HepG2 (cell line): ENCODE measurements around the gene ITLN2. TPM values are rescaled to one million over a fixed set of nuclear protein-coding genes. Genes with fewer than 3 reads are reported as not detected.

Experiments
- ATAC-seq: fragments of 200-7000 bp; cut with Tn5 transposase; 3 replicates; pipeline ENCODE4 v1.9.1; 2020; ENCODE audit warnings: mild to moderate bottlenecking, moderate library complexity
- BruUV-seq: library from RNA; stranded (reverse); fragments of 400-500 nt; replicated peaks from 2 replicates; lab custom pipeline; 2021; lab: Mats Ljungman, UMichigan
- CTCF ChIA-PET: fragments of 300-600 bp; formaldehyde crosslinking; extraction: SDS; loops from one replicate; lab custom pipeline; 2021; ENCODE audit warnings: low total read pairs, inconsistent platforms, low intra/inter-chr PET ratio; lab: Yijun Ruan, JAX
- POLR2A ChIA-PET: fragments of 350-600 bp; sonication (Branson Sonifier 250); formaldehyde crosslinking; loops from one replicate; lab custom pipeline; 2020; ENCODE audit warnings: antibody characterized with exemption, inconsistent platforms; lab: Yijun Ruan, JAX
- DNase-seq: peaks from one replicate; pipeline ENCODE4 v3.0.0-alpha.2; 2015; ENCODE audit warnings: low spot score
- FAIRE-seq: peaks from 3 replicates; lab custom pipeline; 2011; peaks lifted over from hg19 to GRCh38; lab: Jason Lieb, UNC
- H2AFZ ChIP-seq: one replicate; pipeline ENCODE4 v1.6.1; 2011; ENCODE audit warnings: low read length, inconsistent platforms
- H3K27ac ChIP-seq: fragments of 300-600 bp; 3 replicates; pipeline ENCODE4 v1.8.0; 2011; ENCODE audit warnings: mixed run types, mild to moderate bottlenecking, mixed read lengths, low read length, inconsistent platforms; ENCODE audit not compliant: insufficient read depth; ENCODE audit errors: extremely low read length
- H3K27me3 ChIP-seq, 2 experiments: fragments of 200-600 bp in 1 of 2; 2 replicates in 1 of 2; 3 replicates in 1 of 2; pipeline versions ENCODE4 v1.6.0 to v1.8.0; 2011; ENCODE audit warnings: low read length in 2 of 2, mild to moderate bottlenecking in 2 of 2, moderate library complexity in 2 of 2, inconsistent platforms in 1 of 2; ENCODE audit not compliant: insufficient read depth in 2 of 2, control insufficient read depth in 1 of 2
- H3K36me3 ChIP-seq, 2 experiments: fragments of 200-600 bp in 1 of 2; replicated peaks in 1 of 2; 2 replicates in 1 of 2; 3 replicates in 1 of 2; pipeline versions ENCODE4 v1.5.1 to v1.8.0; 2011; ENCODE audit warnings: low read length in 2 of 2, inconsistent platforms in 1 of 2; ENCODE audit not compliant: insufficient read depth in 2 of 2, control insufficient read depth in 1 of 2
- H3K4me1 ChIP-seq: 2 replicates; pipeline ENCODE4 v1.5.1; 2012; ENCODE audit warnings: low read length, inconsistent platforms; ENCODE audit not compliant: insufficient read depth
- H3K4me2 ChIP-seq: 2 replicates; pipeline ENCODE4 v1.6.0; 2011; ENCODE audit warnings: low read depth, low read length, inconsistent platforms
- H3K4me3 ChIP-seq, 3 experiments: fragments of 200-600 bp in 1 of 3; sonication (generic), shearing (Covaris generic) in 1 of 3; replicated peaks in 1 of 3; 2 replicates each; pipeline ENCODE4 v1.5.1; 2011 to 2016; ENCODE audit warnings: low read length in 3 of 3, inconsistent platforms in 2 of 3, low read depth in 2 of 3, mild to moderate bottlenecking in 2 of 3, control low read depth in 1 of 3, mixed read lengths in 1 of 3; ENCODE audit not compliant: insufficient read depth in 1 of 3
- H3K79me2 ChIP-seq: one replicate; pipeline ENCODE4 v1.6.1; 2011; ENCODE audit warnings: low read length, inconsistent platforms; ENCODE audit not compliant: insufficient read depth
- H3K9ac ChIP-seq: 2 replicates; pipeline ENCODE4 v1.6.0; 2011; ENCODE audit warnings: mild to moderate bottlenecking, low read depth, low read length, inconsistent platforms; ENCODE audit not compliant: insufficient read depth
- H3K9me3 ChIP-seq: 2 replicates; pipeline ENCODE4 v1.5.1; 2012; ENCODE audit warnings: mild to moderate bottlenecking, low read length
- H4K20me1 ChIP-seq: 2 replicates; pipeline ENCODE4 v1.6.0; 2011; ENCODE audit warnings: inconsistent platforms, mild to moderate bottlenecking, low read length, moderate library complexity; ENCODE audit not compliant: insufficient read depth
- CBX1 ChIP-seq: IDR thresholded peaks from one replicate; pipeline ENCODE4 v1.6.1; 2016; ENCODE audit warnings: antibody characterized with exemption, low read depth
- CREM ChIP-seq, 2 experiments: sonication (generic) in 1 of 2; formaldehyde crosslinking in 1 of 2; IDR thresholded peaks; 2 replicates each; pipeline versions ENCODE4 v1.4.0 to v1.6.1; 2016 to 2020; ENCODE audit warnings: antibody characterized with exemption in 1 of 2, mild to moderate bottlenecking in 1 of 2, missing genetic modification reagents in 1 of 2
- MAFG ChIP-seq: sonication (generic); formaldehyde crosslinking; IDR thresholded peaks from 2 replicates; pipeline ENCODE4 v1.5.1; 2020; ENCODE audit warnings: mild to moderate bottlenecking, missing genetic modification reagents
- POLR2A ChIP-seq, 2 experiments: IDR thresholded peaks; 2 replicates each; pipeline ENCODE4 v1.6.1; 2011; ENCODE audit warnings: low read depth in 2 of 2, low read length in 2 of 2, mild to moderate bottlenecking in 1 of 2, moderate library complexity in 1 of 2; ENCODE audit not compliant: insufficient read depth in 1 of 2
- SP1 ChIP-seq, 2 experiments: fragments of 450-650 bp in 1 of 2; sonication (generic) in 1 of 2; formaldehyde crosslinking in 1 of 2; IDR thresholded peaks; 2 replicates each; pipeline versions ENCODE4 v1.4.0 to v1.6.1; 2016 to 2020; ENCODE audit warnings: missing genetic modification reagents in 1 of 2
- TERF1 ChIP-seq: sonication (generic); formaldehyde crosslinking; IDR thresholded peaks from 2 replicates; pipeline ENCODE4 v1.8.0; 2022; ENCODE audit warnings: mild to moderate bottlenecking, missing genetic modification reagents, moderate library complexity
- ZNF44 ChIP-seq: sonication (generic); formaldehyde crosslinking; IDR thresholded peaks from 2 replicates; pipeline ENCODE4 v1.5.1; 2020; ENCODE audit warnings: mild to moderate bottlenecking, missing genetic modification reagents
- ZNF484 ChIP-seq: sonication (generic); formaldehyde crosslinking; IDR thresholded peaks from 2 replicates; pipeline ENCODE4 v1.5.1; 2020; ENCODE audit warnings: mild to moderate bottlenecking, low read depth, missing genetic modification reagents, borderline replicate concordance
- ZUFSP ChIP-seq: sonication (generic); formaldehyde crosslinking; IDR thresholded peaks from 2 replicates; pipeline ENCODE4 v1.9.0; 2021; ENCODE audit warnings: missing genetic modification reagents, mild to moderate bottlenecking, borderline replicate concordance
- WGBS: methylation state at CpG from one replicate; pipeline ENCODE4 v1.1.6; 2017; ENCODE audit warnings: low lambda C conversion rate; 5-methylcytosine and 5-hydroxymethylcytosine counted together
- in situ Hi-C: cut with HindIII; loops from 2 replicates; pipeline ENCODE4 v1.10.0; 2017; ENCODE audit warnings: low pct_unique_long_range_greater_than_20kb; ENCODE audit not compliant: extremely low pct_ligation_motif_present
- intact Hi-C: fragments of 100-400 bp; cut with micrococcal nuclease; formaldehyde crosslinking; loops from one replicate; pipeline ENCODE4 v1.10.0; 2022; ENCODE audit not compliant: unreplicated experiment
- polyA plus RNA-seq, 8 experiments: library from polyadenylated mRNA; depleted of rRNA in 3 of 8; stranded (reverse) in 7 of 8; unstranded in 1 of 8; fragments of >200 nt; fragmentation: Illumina TruSeq in 4 of 8; extraction: Trizol in 4 of 8; gene quantifications; 2 replicates each; pipeline versions ENCODE4 v1.2.1 to v1.2.3, GENCODE V29; 2011 to 2016; ENCODE audit warnings: low read depth in 4 of 8, missing spikeins in 1 of 8, mixed read lengths in 1 of 8; ENCODE audit not compliant: insufficient read depth in 1 of 8
- total RNA-seq, 5 experiments: library from RNA; depleted of rRNA; stranded (reverse); fragments of >200 nt; fragmentation: Illumina TruSeq; extraction: Trizol; gene quantifications; 2 replicates each; pipeline ENCODE4 v1.2.3, GENCODE V29; 2016; ENCODE audit warnings: low read depth in 1 of 5

ITLN2 gene
- total and polyA plus RNA-seq, 2 of the 13 experiments (the other 11 are each of a cell fraction or from before 2014, with no cell fraction given): not detected

- FAIRE-seq (no peak), ATAC-seq (no peak), DNase-seq (no peak)
- no peaks in the 10 kb centered on the region for H3K79me2 ChIP-seq
- intact Hi-C loops: no loop called here
- peaks cover 11% of the 10 kb centered on the region for H3K4me1 ChIP-seq
- no peaks in the 10 kb centered on the region for H3K27me3 ChIP-seq
- H3K9me3 ChIP-seq: peaks cover 4% of the 10 kb centered on the region; the same call in 1 of the 2 replicates
- TF ChIP-seq TERF1 (CRISPR knock-in tag) (no peak), POLR2A (IDR thresholded peaks at IDR 0.05; ENCODE audit: insufficient read depth in 1 of 2, low read depth in 2 of 2, low read length in 2 of 2) (no peak), SP1 (IDR thresholded peaks at IDR 0.05) (no peak), SP1 (CRISPR knock-in tag; IDR thresholded peaks at IDR 0.05) (no peak), ZNF484 (CRISPR knock-in tag) (no peak), ZNF44 (CRISPR knock-in tag) (no peak)
- POLR2A ChIA-PET: no interaction called here
- H4K20me1 ChIP-seq: no peaks in the 10 kb centered on the region
- no TSS peak for BruUV-seq
- no peak overlapping the region for H3K27ac ChIP-seq
- no peak overlapping the region for H2AFZ ChIP-seq
- no peaks in the 10 kb centered on the region for H3K36me3 ChIP-seq
- no peak overlapping the region for H3K9ac ChIP-seq
- in situ Hi-C loops: no loop called here
- H3K4me2 ChIP-seq: no peak overlapping the region
- no peak overlapping the region for H3K4me3 ChIP-seq
- 84% methylated on average over 8 of the region's 8 CpGs for WGBS
- CTCF ChIA-PET: no interaction called here
Measured at GRCh38 chr1:160987359-160988050, 32.9 kb upstream of the ITLN2 start.

GRCh38 chr1:160985723-160986122, 31.1 kb upstream of the ITLN2 start:
- WGBS: 77% methylated on average over 4 of the region's 4 CpGs
- no peaks in the 10 kb centered on the region for H3K36me3 ChIP-seq
- TF ChIP-seq ZUFSP (CRISPR knock-in tag) (no peak), CBX1 (no peak), CREM (IDR thresholded peaks at IDR 0.05) (no peak), CREM (CRISPR knock-in tag; IDR thresholded peaks at IDR 0.05) (no peak), MAFG (no peak)
- TF ChIP-seq, all 625 proteins: peak for 0
- no peak for ATAC-seq
- no peaks in the 10 kb centered on the region for H3K79me2 ChIP-seq
- no peak overlapping the region for H3K4me3 ChIP-seq
- ChIA-PET CTCF (no interaction called here), POLR2A (no interaction called here)
- no peaks in the 10 kb centered on the region for H4K20me1 ChIP-seq
- intact Hi-C loops (no loop called here), in situ Hi-C loops (no loop called here)
- no peak overlapping the region for H3K9ac ChIP-seq
- FAIRE-seq: no peak
- no peak for DNase-seq
- H3K4me1 ChIP-seq: peaks cover 9% of the 10 kb centered on the region
- BruUV-seq: no TSS peak
- H3K9me3 ChIP-seq: peaks cover 4% of the 10 kb centered on the region; the same call in 1 of the 2 replicates
- no peaks in the 10 kb centered on the region for H3K27me3 ChIP-seq
- H2AFZ ChIP-seq: no peak overlapping the region
- no peak overlapping the region for H3K27ac ChIP-seq
- no peak overlapping the region for H3K4me2 ChIP-seq
